H54 (cell line): ENCODE data around the gene RSAD1.

ENCODE experiments used
- DNase-seq: peaks from one replicate; pipeline ENCODE4 v3.0.0; 2011; ENCODE audit warnings: low spot score, mixed read lengths; ENCODE audit not compliant: insufficient read length
- FAIRE-seq: peaks from 3 replicates; lab custom pipeline; 2011; peaks lifted over from hg19 to GRCh38; lab: Jason Lieb, UNC
- POLR2A ChIP-seq: IDR thresholded peaks from 2 replicates; pipeline ENCODE4 v1.6.1; 2011; ENCODE audit warnings: low read depth, mild to moderate bottlenecking, low read length

Gene RSAD1

DNA sequence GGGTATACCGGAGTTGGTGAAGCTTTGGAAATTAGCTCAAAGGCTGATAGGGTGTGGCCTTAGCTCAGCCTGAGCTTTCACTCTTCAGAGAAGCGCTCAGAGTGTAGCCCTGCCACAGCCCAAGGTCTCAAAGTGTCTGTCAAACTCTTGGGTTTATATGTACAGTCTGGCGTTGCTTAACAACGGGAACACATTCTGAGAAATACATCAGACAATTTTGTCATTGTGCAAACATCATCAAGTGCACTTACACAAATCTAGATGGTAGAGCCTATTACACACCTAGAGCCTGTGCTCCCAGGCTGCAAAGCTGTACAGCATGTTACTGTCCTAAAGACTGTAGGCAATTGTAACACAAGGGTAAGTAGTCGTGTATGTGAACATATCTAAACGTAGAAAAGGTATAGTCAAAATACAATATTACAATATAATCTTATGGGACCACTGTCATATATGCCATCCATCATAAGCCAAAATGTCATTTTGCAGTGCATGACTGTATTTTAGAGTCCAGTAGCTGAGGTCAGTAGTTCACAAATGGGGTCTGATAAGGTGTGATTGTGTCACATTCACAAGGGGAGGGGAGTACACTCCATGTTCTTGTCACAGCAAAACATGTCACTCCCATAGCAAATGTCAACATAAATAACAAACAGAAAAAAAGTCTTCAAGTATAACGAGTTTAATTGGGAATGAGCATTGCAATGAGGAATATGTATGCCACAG is 30.6 kb upstream of the RSAD1 start:
- FAIRE-seq (no peak), DNase-seq (no peak)
- TF ChIP-seq POLR2A: no peak

DNA sequence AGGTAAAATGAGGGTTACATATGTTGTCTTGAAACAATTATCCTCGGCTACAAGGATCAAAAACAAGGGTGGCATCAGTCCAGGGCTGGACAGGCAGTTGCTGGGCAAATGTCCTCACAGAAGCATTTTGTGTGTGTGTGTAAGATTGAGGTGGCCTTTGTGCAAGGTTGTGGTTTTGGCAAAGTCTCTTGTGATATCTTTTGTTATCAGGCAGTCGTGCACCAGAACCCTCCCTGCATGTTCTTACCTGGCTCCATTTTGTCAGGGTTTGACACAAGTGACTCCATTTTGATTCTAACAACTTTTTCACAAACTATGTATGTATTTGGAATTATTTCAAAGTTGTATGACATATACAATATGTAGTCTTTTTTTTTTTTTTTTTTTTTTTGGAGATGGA is 30.0 kb upstream of the RSAD1 start:
- FAIRE-seq (no peak), DNase-seq (no peak)
- TF ChIP-seq POLR2A: no peak

DNA sequence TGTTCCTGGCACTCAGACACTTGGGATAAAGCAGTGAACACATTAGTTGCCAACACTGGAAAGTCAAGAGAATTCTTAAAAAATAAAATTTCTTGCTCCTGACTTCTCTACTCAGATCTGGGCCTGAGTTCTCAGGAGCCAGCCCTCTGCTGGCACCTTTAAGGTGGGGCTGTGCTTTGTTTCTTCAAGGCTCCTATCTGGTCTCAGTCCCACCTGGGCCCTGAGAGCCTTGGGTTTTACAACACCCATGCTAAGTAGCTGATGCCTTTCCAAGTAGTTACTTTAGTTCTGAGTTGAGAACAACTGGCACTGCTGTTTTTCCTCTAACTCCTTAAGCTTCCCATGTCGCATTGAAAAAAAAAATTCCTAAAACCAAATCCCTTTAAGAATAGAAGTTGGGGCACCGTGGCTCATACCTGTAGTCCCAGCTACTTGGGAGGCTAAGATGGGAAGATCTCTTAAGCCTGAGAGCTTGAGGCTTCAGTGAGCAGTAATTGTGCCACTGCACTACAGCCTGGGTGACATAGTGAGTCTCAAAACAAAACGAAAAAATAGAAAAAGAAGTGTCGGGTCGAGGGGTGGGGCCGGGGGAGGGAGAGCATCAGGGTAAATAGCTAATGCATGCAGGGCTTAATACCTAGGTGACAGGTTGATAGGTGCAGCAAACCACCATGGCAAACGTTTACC is 26.6 kb upstream of the RSAD1 start:
- FAIRE-seq (no peak), DNase-seq (no peak)
- no peak for TF ChIP-seq POLR2A

DNA sequence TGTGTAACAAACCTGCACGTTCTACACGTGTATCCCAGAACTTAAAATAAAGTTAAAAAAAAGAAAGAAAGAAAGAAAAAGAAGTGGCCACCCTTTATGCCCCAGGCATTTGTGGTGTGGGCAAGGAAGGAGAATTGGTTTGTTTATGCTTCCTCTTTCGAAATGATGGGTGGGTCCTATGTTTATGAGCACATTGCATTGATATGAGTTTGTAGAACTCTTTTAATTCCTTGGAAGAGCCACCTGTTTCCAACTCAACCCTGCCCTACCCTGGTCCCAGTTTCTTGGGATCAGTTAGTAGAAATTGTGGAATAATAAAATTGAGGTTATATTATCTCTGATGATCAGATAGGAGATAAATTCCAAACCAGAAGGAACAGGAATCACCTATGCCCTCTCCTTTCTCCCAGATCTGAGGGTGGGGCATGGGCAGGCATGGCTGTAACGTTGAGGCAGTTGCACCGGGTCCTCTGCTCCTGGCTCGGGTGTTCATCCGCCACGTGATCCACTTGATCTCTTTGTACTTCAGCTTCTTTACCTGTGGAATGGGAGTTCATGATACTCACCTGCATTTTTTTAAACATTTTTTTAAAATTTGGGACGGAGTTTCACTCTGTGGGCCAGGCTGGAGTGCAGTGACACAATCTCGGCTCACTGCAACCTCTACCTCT is 25.9 kb upstream of the RSAD1 start:
- FAIRE-seq: no peak
- DNase-seq: no peak
- no peak for TF ChIP-seq POLR2A

DNA sequence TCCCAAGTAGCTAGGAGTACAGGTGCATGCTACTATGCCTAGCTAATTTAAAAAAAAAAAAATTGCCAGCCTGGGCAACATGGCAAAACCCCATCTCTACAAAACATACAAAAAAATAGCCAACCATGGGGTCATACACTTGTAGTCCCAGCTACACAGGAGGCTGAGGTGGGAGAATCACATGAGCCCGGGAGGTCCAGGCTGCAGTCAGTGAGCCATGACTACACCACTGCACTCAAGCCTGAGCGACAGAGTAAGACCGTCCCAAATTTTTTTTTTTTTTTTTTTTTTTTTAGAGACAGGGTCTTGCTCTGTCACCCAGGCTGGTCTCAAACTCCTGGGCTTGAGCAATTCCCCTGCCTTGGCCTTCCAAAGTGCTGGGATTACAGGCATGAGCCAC is 24.8 kb upstream of the RSAD1 start:
- no peak for DNase-seq
- TF ChIP-seq POLR2A: no peak

DNA sequence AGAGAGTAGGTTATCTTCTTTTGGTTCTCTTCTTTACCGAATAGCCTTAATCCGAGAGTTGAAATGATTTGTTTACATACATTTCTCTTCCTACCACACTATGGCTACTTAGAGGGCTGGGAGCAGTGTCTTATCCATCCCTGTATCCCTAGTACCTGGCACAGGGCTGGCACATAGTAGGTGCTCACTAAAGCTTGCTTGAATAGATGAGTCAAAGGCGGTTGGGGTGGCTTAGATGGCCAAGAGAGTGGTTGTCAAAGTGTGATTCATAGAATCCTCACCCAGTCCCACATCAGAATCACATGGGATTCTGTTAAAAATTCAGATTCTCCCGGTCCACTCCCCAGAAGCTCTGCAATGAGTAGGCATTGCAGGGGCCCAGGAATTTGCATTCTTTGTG is 21.0 kb upstream of the RSAD1 start:
- TF ChIP-seq POLR2A: no peak
- DNase-seq (no peak), FAIRE-seq (no peak)

More for the DNA sequence above, 24.8 kb upstream of the RSAD1 start:
- no peak for FAIRE-seq

DNA sequence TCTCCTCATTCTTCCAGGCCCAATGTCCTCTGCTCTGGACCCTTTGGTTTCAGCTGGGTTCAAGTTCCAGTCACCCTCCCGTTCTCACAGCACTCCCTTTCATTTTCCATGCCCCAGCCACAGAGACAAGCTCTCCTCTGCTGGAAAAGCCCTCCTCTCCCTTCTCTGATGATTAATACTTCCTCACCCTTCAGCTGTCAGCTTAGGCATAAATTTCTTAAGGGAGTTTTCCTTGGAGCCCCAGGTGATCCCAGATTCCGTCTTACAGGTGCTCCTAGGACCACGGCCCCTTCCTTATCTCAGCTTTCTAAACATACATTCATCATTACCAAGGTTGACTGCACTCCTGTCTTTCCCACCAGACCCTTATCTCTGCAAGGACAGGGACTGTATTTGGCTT is 20.4 kb upstream of the RSAD1 start:
- no peak for TF ChIP-seq POLR2A
- DNase-seq (no peak), FAIRE-seq (no peak)

DNA sequence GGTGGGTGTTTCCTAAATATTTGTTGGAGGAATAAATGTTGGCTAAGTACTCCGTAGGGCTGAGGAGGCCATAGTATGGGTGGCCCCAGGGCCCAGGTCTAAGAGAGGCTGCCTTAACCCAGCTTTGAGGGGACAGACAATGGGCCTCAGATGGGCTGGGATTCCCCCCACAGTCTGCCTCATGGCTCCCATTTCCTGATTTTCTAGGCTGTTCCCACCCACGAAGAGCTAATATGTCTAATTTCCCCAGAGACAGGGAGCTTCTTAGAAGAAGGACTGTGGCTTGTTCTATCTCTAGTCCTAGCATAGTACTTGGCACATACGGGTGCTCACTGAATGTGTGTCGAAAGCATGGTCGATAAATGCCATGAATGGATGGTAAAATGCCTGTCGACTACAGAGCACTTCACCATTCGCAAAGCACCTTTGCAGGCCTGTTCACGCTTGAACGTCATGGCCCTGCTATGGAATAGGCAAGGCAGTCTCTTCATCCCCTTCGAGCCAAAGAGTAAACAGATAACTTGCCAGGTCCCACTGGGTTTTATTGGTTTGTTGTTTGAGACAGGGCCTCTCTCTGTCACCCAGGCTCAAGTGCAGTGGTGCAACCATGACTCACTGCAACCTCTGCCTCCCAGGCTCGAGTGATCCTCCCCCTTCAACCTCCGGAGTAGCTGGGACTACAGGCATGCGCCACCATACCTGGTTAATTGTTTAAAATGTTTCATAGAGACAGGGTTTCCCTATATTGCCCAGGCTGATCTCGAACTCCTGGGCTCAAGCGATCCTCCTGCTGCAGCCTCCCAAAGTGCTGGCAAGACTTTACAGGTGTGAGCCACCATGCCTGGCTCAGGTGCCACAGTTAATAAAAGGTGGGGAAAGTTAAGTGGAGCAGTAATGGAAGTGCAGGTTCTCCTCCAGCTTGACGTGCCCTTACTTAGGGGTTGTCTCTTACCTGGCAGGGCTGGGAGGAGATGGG is 19.7 kb upstream of the RSAD1 start:
- no peak for FAIRE-seq
- TF ChIP-seq POLR2A: no peak
- no peak for DNase-seq

DNA sequence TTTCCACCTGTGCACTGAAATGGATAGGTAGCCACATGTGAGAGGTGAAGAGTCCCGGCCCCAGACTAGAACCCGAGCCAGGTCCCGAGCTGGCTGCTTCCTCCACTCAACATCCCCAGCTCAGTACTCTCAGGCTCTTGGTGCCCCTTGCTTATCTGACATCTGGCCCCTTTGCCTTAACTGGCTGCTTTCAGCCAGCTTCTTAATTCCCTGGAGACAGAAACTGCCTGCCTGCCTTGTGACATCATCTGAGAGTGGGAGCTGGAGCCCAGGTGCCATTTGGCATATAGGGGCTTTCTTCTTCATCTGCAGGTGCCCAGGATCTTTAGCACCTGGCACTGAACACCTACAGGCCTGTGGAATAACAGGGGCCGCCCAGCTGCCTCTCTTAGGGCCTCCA is 18.9 kb upstream of the RSAD1 start:
- TF ChIP-seq POLR2A: no peak
- no peak for FAIRE-seq

DNA sequence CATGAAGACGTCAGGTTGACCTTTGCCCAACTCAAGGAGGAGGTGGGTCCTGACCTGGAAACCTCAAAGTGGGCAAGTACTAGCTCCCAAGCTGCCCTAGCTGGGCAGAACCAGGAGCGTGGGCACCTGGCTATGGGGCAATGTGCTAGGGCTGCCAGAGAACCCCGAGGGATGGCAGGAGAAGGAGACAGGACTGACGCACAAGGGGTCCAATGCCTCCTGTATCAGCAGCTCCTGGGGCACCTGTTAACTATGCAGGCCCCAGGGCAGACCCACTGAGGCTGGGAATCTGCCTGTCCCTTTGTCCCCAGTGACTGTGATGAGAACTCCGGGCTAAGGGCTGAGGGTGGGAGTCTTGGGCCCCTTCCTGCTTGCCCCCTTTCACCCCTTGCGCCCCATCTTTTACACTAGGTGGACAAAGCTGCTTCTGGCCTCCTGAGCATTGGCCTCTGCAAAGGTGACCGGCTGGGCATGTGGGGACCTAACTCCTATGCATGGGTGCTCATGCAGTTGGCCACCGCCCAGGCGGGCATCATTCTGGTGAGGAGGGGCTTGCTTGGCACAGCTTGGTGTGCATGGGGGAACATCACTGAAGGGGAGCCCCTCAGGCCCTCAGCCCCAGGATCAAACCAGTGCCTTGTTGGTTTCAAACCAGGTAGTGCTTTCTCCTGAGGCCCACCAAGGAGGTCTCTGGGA is 17.7 kb upstream of the RSAD1 start:
- FAIRE-seq (no peak), DNase-seq (no peak)
- no peak for TF ChIP-seq POLR2A

More for the DNA sequence above, 18.9 kb upstream of the RSAD1 start:
- no peak for DNase-seq

DNA sequence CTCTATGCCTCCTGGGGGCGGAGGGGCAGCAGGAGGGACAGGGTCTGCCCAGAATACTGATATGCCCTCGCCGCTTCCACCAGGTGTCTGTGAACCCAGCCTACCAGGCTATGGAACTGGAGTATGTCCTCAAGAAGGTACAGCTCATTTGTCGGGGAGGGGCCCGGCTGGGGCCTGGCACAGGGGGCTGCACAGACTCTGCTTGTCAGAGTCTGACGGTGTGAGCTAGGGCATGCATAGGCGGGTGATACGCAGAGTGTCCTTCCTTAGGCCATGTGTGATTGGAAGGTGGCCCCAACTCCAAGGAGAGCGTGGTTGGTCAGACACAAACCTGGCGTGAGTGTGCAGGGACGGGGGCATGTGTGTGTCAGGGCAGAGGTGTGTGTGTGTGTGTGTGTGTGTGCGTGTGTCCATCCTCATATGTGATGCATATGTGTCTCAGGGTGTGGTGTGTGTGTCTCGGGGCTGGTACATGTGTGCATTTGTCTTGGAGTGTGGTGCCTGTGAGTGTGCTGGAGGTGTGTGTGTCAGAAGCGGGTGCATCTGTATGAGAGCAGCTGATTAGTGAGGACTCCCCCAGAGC is 17.0 kb upstream of the RSAD1 start:
- DNase-seq (no peak), FAIRE-seq (no peak)
- no peak for TF ChIP-seq POLR2A

DNA sequence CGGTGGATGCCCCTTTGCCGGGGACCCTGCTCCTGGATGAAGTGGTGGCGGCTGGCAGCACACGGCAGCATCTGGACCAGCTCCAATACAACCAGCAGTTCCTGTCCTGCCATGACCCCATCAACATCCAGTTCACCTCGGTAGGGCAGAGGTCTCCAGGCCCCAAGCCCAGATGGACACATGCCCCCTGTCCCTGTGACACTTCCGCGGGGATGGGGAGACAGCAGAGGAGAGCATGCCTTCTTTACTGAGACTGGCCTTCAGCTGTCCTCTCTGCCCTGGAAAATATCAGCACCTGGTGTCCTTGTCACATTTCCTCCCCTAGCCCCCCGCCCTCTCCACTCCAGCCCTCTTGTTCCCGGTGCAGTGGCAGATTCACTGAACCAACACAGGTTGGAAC is 16.2 kb upstream of the RSAD1 start:
- DNase-seq: no peak
- no peak for FAIRE-seq
- no peak for TF ChIP-seq POLR2A
